Measurements from ENCODE around the gene SAT2. TPM values are rescaled to one million over a fixed set of nuclear protein-coding genes. Genes with fewer than 3 reads are reported as not detected.

Gene SAT2
- total and polyA plus RNA-seq, 2 experiments from 2014 or later = 56.7 to 69.4 TPM

DNA sequence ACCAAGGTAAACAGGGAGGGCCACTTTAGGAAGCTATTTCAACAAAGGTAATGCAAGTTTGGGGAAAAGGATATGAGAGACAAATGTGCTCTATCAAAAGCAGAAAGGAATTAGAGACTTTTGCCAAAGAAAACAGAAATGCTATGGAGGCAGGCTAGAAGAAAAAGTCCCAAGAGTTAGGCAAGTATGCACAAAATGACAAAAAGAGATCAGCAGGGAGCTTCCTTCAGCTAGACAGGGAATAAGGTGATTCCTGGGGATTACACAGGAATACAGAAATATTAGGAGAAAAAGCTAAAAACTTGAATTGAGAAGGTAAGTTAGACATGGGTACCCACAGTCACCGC is 15.4 kb downstream of the SAT2 start (continued):
- TF ChIP-seq, protein P1, sequence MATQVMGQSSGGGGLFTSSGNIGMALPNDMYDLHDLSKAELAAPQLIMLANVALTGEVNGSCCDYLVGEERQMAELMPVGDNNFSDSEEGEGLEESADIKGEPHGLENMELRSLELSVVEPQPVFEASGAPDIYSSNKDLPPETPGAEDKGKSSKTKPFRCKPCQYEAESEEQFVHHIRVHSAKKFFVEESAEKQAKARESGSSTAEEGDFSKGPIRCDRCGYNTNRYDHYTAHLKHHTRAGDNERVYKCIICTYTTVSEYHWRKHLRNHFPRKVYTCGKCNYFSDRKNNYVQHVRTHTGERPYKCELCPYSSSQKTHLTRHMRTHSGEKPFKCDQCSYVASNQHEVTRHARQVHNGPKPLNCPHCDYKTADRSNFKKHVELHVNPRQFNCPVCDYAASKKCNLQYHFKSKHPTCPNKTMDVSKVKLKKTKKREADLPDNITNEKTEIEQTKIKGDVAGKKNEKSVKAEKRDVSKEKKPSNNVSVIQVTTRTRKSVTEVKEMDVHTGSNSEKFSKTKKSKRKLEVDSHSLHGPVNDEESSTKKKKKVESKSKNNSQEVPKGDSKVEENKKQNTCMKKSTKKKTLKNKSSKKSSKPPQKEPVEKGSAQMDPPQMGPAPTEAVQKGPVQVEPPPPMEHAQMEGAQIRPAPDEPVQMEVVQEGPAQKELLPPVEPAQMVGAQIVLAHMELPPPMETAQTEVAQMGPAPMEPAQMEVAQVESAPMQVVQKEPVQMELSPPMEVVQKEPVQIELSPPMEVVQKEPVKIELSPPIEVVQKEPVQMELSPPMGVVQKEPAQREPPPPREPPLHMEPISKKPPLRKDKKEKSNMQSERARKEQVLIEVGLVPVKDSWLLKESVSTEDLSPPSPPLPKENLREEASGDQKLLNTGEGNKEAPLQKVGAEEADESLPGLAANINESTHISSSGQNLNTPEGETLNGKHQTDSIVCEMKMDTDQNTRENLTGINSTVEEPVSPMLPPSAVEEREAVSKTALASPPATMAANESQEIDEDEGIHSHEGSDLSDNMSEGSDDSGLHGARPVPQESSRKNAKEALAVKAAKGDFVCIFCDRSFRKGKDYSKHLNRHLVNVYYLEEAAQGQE (IDR thresholded peaks at IDR 0.05; ENCODE audit: unreplicated experiment) = no peak
- TF ChIP-seq, protein P2, sequence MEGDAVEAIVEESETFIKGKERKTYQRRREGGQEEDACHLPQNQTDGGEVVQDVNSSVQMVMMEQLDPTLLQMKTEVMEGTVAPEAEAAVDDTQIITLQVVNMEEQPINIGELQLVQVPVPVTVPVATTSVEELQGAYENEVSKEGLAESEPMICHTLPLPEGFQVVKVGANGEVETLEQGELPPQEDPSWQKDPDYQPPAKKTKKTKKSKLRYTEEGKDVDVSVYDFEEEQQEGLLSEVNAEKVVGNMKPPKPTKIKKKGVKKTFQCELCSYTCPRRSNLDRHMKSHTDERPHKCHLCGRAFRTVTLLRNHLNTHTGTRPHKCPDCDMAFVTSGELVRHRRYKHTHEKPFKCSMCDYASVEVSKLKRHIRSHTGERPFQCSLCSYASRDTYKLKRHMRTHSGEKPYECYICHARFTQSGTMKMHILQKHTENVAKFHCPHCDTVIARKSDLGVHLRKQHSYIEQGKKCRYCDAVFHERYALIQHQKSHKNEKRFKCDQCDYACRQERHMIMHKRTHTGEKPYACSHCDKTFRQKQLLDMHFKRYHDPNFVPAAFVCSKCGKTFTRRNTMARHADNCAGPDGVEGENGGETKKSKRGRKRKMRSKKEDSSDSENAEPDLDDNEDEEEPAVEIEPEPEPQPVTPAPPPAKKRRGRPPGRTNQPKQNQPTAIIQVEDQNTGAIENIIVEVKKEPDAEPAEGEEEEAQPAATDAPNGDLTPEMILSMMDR (conservative IDR thresholded peaks at IDR 0.05; ENCODE audit: low read depth in 2 of 2) = no peak
- TF ChIP-seq EZH2phosphoT487 (IDR thresholded peaks at IDR 0.05; ENCODE audit: unreplicated experiment) (no peak), POLR2AphosphoS5 (IDR thresholded peaks at IDR 0.05; ENCODE audit: low read depth) (no peak)

DNA sequence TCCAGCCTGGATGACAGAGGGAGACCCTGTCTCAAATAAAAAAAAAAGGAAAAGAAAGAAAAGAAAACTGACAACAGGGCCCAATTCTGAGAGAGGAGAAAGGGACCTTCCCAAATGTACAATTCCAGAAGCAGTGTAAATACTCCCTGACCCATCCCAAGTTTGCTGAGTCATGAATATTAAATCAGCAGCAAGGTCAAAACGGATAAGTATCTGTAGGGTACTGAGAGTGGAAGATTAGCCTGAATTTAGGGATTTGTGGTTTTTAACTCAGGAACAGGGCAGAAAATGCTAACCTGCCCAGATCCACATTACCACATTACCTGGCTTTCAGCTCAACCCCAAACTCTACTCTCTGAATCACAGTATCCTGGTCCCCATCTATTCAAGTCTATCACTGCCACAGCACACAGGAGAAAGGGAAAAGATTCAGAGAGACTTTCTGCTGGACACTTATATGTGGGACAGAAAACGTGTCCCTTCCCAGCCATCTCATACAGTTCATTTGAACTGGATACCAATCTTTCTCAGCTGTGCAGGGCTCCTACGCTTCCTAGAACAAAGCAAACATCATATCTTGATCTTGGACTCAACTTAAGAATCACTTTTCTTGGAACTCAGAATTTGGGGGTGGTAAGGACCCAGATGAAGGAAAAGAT is 15.9 kb downstream of the SAT2 start:
- ATAC-seq (no peak), DNase-seq (ENCODE audit: low spot score) (no peak)
- no peak for TF ChIP-seq EZH2 (IDR thresholded peaks at IDR 0.05; ENCODE audit: low read depth, unreplicated experiment)
- TF ChIP-seq, protein P3, sequence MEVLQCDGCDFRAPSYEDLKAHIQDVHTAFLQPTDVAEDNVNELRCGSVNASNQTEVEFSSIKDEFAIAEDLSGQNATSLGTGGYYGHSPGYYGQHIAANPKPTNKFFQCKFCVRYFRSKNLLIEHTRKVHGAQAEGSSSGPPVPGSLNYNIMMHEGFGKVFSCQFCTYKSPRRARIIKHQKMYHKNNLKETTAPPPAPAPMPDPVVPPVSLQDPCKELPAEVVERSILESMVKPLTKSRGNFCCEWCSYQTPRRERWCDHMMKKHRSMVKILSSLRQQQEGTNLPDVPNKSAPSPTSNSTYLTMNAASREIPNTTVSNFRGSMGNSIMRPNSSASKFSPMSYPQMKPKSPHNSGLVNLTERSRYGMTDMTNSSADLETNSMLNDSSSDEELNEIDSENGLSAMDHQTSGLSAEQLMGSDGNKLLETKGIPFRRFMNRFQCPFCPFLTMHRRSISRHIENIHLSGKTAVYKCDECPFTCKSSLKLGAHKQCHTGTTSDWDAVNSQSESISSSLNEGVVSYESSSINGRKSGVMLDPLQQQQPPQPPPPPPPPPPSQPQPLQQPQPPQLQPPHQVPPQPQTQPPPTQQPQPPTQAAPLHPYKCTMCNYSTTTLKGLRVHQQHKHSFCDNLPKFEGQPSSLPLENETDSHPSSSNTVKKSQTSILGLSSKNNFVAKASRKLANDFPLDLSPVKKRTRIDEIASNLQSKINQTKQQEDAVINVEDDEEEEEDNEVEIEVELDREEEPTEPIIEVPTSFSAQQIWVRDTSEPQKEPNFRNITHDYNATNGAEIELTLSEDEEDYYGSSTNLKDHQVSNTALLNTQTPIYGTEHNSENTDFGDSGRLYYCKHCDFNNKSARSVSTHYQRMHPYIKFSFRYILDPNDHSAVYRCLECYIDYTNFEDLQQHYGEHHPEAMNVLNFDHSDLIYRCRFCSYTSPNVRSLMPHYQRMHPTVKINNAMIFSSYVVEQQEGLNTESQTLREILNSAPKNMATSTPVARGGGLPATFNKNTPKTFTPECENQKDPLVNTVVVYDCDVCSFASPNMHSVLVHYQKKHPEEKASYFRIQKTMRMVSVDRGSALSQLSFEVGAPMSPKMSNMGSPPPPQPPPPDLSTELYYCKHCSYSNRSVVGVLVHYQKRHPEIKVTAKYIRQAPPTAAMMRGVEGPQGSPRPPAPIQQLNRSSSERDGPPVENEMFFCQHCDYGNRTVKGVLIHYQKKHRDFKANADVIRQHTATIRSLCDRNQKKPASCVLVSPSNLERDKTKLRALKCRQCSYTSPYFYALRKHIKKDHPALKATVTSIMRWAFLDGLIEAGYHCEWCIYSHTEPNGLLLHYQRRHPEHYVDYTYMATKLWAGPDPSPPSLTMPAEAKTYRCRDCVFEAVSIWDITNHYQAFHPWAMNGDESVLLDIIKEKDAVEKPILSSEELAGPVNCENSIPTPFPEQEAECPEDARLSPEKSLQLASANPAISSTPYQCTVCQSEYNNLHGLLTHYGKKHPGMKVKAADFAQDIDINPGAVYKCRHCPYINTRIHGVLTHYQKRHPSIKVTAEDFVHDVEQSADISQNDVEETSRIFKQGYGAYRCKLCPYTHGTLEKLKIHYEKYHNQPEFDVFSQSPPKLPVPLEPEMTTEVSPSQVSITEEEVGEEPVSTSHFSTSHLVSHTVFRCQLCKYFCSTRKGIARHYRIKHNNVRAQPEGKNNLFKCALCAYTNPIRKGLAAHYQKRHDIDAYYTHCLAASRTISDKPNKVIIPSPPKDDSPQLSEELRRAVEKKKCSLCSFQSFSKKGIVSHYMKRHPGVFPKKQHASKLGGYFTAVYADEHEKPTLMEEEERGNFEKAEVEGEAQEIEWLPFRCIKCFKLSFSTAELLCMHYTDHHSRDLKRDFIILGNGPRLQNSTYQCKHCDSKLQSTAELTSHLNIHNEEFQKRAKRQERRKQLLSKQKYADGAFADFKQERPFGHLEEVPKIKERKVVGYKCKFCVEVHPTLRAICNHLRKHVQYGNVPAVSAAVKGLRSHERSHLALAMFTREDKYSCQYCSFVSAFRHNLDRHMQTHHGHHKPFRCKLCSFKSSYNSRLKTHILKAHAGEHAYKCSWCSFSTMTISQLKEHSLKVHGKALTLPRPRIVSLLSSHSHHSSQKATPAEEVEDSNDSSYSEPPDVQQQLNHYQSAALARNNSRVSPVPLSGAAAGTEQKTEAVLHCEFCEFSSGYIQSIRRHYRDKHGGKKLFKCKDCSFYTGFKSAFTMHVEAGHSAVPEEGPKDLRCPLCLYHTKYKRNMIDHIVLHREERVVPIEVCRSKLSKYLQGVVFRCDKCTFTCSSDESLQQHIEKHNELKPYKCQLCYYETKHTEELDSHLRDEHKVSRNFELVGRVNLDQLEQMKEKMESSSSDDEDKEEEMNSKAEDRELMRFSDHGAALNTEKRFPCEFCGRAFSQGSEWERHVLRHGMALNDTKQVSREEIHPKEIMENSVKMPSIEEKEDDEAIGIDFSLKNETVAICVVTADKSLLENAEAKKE (CRISPR knock-in tag; IDR thresholded peaks at IDR 0.05) = no peak
- TF ChIP-seq, protein P1 (IDR thresholded peaks at IDR 0.05; ENCODE audit: unreplicated experiment) = no peak
- TF ChIP-seq NANOG (IDR thresholded peaks at IDR 0.05; ENCODE audit: borderline replicate concordance) = no peak
- Histone ChIP-seq H3K4me1 (ENCODE audit: insufficient read depth) (peaks cover 26% of the 10 kb centered on the region), H3K4me2 (0 out of 2 replicates have a peak overlapping the region, but pooled peaks have one; percentile 43), H3F3A (replicated peaks; ENCODE audit: low read depth) (peaks cover 23% of the 10 kb centered on the region; the same call in 1 of the 2 replicates), H3K4me3 (0 out of 2 replicates have a peak overlapping the region, but pooled peaks have one; percentile 11), H3K9me2 (ENCODE audit: insufficient read depth) (no peaks in the 10 kb centered on the region), H3K27me3 (ENCODE audit: insufficient read depth) (no peaks in the 10 kb centered on the region; the same call in 1 of the 2 replicates), H3K27ac (ENCODE audit: low read depth) (no peak overlapping the region), H3K79me2 (replicated peaks; ENCODE audit: insufficient read depth) (peaks cover 62% of the 10 kb centered on the region), H4K20me1 (replicated peaks; ENCODE audit: insufficient read depth) (peaks cover 38% of the 10 kb centered on the region), H2AFZ (no peak overlapping the region), H3K36me3 (ENCODE audit: insufficient read depth) (no peaks in the 10 kb centered on the region)
- Mint-ChIP-seq H3K36me3 (ENCODE audit: low read depth) (peaks cover 14% of the 10 kb centered on the region), H3K27me3 (ENCODE audit: insufficient read depth, low read depth, poor library complexity) (peaks cover 11% of the 10 kb centered on the region), H3K27ac (peak overlapping the region; percentile 17; the same call in 1 of the 2 replicates), H3K4me3 (peak overlapping the region; percentile 47; the same call in 2 of the 3 replicates), H3K9me3 (no peaks in the 10 kb centered on the region; the same call in 2 of the 3 replicates), H3K4me1 (peaks cover 17% of the 10 kb centered on the region)

All from GM23338 (cell line).